Lung (tissue), 12 donors: ENCODE measurements around the gene DGKQ. TPM values are rescaled to one million over a fixed set of nuclear protein-coding genes. Genes with fewer than 3 reads are reported as not detected.
"Not testable (repeated sequence)": the region's sequence is repeated elsewhere in the genome, so short reads cannot be mapped to it uniquely, and the experiment has no call there.

Experiments used
- ATAC-seq: fragments of 200-7000 bp; cut with Tn5 transposase; one replicate; pipeline ENCODE4 v1.9.1; 2020; ENCODE audit warnings: moderate number of reproducible peaks; ENCODE audit not compliant: insufficient read depth, low FRiP score
- DNase-seq, 3 donors: peaks; one replicate each; pipeline ENCODE4 v3.0.0-alpha.2; 2013 to 2017
- H3K27ac ChIP-seq, 2 donors: one replicate each; pipeline ENCODE4 v1.5.1; 2013; ENCODE audit warnings: mild to moderate bottlenecking in 2 of 2, moderate library complexity in 2 of 2, control low read depth in 1 of 2, inconsistent platforms in 1 of 2, low read depth in 1 of 2, low read length in 1 of 2
- H3K27me3 ChIP-seq, 3 donors: one replicate each; pipeline ENCODE4 v1.5.1; 2013; ENCODE audit warnings: low read length in 2 of 3; ENCODE audit not compliant: control insufficient read depth in 3 of 3, insufficient read depth in 3 of 3
- H3K36me3 ChIP-seq, 4 donors: one replicate each; pipeline ENCODE4 v1.5.1; 2013; ENCODE audit warnings: low read length in 4 of 4, mild to moderate bottlenecking in 1 of 4, moderate library complexity in 1 of 4; ENCODE audit not compliant: control insufficient read depth in 4 of 4, insufficient read depth in 4 of 4
- H3K4me1 ChIP-seq, 5 donors: one replicate each; pipeline ENCODE4 v1.5.1; 2013; ENCODE audit warnings: low read length in 5 of 5, mild to moderate bottlenecking in 2 of 5, moderate library complexity in 1 of 5; ENCODE audit not compliant: control insufficient read depth in 5 of 5, insufficient read depth in 5 of 5
- H3K4me3 ChIP-seq: one replicate; pipeline ENCODE4 v1.5.1; 2013; ENCODE audit warnings: mild to moderate bottlenecking, control low read depth, moderate library complexity
- H3K9ac ChIP-seq, 2 donors: one replicate each; pipeline ENCODE4 v1.5.1; 2013; ENCODE audit warnings: low read length in 2 of 2, control low read depth in 1 of 2; ENCODE audit not compliant: insufficient read depth in 1 of 2
- H3K9me3 ChIP-seq, 4 donors: one replicate each; pipeline ENCODE4 v1.5.1; 2013; ENCODE audit warnings: low read length in 3 of 4, mild to moderate bottlenecking in 1 of 4, moderate library complexity in 1 of 4; ENCODE audit not compliant: control insufficient read depth in 4 of 4, insufficient read depth in 3 of 4
- WGBS, 2 donors: extraction: QIAGEN DNeasy Blood & Tissue Kit; methylation state at CpG; one replicate each; pipeline ENCODE4 v1.1.7; 2013; 5-methylcytosine and 5-hydroxymethylcytosine counted together
- polyA plus RNA-seq, 2 donors: library from polyadenylated mRNA; stranded (reverse); fragments of 200-250 nt; gene quantifications; one replicate each; pipeline ENCODE4 v1.2.1, GENCODE V29; 2013
- total RNA-seq, 2 donors: library from RNA; depleted of rRNA in 1 of 2; stranded (reverse); fragments of >200 nt in 1 of 2; gene quantifications; one replicate each; pipeline ENCODE4 v1.2.1, GENCODE V29; 2014 to 2021
- TF ChIP-seq, protein P1 (sequence below): IDR thresholded peaks from 2 replicates; pipeline ENCODE4 v1.5.1; 2012; ENCODE audit warnings: mild to moderate bottlenecking; ENCODE audit errors: control extremely low read depth, extremely low read depth
- donor health status: control.
- donor health status: control.
- donor health status: Bipolar disorder and iron deficiency.
- donor health status: healthy.
- donor health status: DM: yes; HTN: yes; CAD: no.

DGKQ gene
- total and polyA plus RNA-seq, 4 donors = 5.9 to 19.1 (median 8.4) TPM

DNA sequence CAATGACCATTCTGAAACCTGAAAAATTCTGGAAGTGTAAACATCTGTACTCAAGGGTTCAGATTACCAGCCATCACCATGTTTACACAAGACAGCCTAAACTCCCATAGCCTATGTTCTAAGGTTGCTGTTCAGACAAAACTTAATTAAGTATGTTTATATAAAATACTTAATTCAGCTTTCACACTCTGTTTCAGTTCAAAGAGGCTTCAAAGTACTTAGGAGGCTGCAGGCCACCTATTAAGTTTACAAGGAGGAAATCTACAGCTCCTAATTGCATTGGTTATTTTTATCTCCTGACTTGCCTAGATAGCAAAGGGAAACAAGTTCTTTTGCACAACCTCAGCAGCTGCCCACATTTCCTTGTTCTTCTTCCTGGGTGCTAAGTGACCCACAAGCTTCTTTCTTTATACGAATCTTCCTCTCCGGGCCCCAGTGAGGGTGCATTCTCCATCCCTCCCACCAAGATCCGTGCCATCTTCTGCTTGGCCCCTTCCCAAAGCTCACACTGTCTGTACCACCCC is 43.3 kb downstream of the DGKQ start:
- Histone ChIP-seq H3K9me3 (no peaks in the 10 kb centered on the region), H3K27me3 (no peaks in the 10 kb centered on the region), H3K4me3 (no peak overlapping the region), H3K27ac (peak overlapping the region in 1 of 2 donors; percentile 83), H3K4me1 (peaks cover 5 to 19% (median 10%) of the 10 kb centered on the region in 5 donors), H3K36me3 (peaks cover 0 to 5% (median 2%) of the 10 kb centered on the region in 4 donors), H3K9ac (no peak overlapping the region)
- 12 to 17% methylated on average over 3 of the region's 3 CpGs for WGBS, 2 donors
- TF ChIP-seq, protein P1, sequence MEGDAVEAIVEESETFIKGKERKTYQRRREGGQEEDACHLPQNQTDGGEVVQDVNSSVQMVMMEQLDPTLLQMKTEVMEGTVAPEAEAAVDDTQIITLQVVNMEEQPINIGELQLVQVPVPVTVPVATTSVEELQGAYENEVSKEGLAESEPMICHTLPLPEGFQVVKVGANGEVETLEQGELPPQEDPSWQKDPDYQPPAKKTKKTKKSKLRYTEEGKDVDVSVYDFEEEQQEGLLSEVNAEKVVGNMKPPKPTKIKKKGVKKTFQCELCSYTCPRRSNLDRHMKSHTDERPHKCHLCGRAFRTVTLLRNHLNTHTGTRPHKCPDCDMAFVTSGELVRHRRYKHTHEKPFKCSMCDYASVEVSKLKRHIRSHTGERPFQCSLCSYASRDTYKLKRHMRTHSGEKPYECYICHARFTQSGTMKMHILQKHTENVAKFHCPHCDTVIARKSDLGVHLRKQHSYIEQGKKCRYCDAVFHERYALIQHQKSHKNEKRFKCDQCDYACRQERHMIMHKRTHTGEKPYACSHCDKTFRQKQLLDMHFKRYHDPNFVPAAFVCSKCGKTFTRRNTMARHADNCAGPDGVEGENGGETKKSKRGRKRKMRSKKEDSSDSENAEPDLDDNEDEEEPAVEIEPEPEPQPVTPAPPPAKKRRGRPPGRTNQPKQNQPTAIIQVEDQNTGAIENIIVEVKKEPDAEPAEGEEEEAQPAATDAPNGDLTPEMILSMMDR = no peak
- DNase-seq = no peak
- ATAC-seq = no peak

DNA sequence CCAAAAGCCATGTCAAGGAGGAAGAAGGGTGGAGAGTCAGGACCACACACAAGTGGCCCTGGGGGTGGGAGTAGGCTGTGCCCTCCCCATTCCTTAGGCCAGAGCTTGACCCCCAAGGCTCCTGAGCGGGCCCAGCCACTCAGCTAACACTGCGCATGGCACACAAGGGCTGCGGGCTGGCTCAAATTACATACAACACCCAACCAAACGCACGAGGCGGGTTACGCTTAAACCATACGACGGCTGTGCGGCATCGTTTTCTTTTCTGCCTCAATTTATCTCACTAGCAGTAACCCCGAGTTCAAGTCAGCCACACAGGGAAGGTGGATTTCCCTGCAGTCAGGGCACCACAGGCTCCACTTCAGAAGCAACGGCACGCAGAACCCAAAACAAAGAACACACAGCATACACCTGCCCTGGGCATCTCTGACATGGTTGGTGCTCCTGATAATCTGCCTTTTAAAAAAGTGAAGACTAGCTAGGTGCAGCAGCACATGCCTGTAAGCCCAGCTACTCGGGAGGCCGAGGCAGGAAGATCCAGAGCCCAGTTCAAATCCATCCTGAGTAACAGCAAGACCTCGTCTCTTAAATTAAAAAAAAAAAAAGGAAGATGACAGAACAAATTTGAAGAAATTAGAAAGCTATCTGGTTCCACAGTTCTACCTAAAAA is 44.1 kb downstream of the DGKQ start:
- 94 to 95% methylated on average over 17 of the region's 17 CpGs for WGBS, 2 donors
- Histone ChIP-seq H3K27me3 (no peaks in the 10 kb centered on the region), H3K27ac (no peak overlapping the region), H3K9me3 (no peaks in the 10 kb centered on the region), H3K36me3 (peaks cover 0 to 5% (median 2%) of the 10 kb centered on the region in 4 donors), H3K4me1 (peaks cover 5 to 22% (median 10%) of the 10 kb centered on the region in 5 donors), H3K4me3 (no peak overlapping the region), H3K9ac (no peak overlapping the region)
- no peak for ATAC-seq
- TF ChIP-seq, protein P1 = no peak
- DNase-seq = no peak

DNA sequence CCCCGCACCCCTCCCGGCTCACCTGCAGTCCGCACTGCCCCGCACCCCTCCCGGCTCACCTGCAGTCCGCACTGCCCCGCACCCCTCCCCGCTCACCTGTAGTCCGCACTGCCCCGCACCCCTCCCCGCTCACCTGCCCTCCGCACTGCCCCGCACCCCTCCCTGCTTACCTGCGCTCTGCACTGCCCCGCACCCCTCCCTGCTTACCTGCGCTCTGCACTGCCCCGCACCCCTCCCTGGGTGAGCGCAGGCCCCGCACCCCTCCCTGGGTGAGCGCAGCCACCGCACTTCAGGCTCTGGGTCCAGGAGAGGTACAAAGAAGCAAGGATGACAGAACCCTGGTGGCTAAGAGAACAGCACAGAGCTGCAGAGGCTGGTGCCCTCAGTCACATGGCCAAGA is 45.8 kb downstream of the DGKQ start:
- peak in 1 of 3 donors; percentile 8 for DNase-seq
- H3K36me3 ChIP-seq, H3K4me3 ChIP-seq, H3K27ac ChIP-seq, H3K9ac ChIP-seq, H3K27me3 ChIP-seq, H3K9me3 ChIP-seq, ATAC-seq: not testable (repeated sequence)
- peaks cover 5 to 19% (median 9%) of the 10 kb centered on the region in 5 donors for H3K4me1 ChIP-seq
- 98% methylated on average over 21 of the region's 21 CpGs for whole genome bisulfite sequencing, 2 donors

DNA sequence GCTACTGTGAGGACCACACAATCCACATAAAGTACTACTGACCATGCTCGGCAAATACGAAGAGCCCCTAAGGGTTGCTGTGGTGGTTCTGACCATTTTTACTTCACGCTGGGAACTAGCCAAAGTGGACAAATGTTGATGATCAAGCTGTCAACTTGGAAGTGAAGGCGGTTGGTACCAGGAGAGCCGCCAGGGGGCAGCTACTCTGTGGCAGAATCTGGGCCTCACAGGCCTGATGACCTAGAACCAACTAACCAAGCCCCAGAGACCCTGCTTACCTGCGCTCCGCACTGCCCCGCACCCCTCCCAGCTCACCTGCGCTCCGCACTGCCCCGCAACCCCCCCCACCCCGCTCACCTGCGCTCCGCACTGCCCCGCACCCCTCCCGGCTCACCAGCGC is 46.8 kb downstream of the DGKQ start:
- Histone ChIP-seq H3K9ac (no peak overlapping the region), H3K27me3 (no peaks in the 10 kb centered on the region), H3K36me3 (peaks cover 0 to 7% (median 0%) of the 10 kb centered on the region in 4 donors), H3K4me1 (peaks cover 5 to 19% (median 9%) of the 10 kb centered on the region in 5 donors), H3K27ac (no peak overlapping the region), H3K9me3 (no peaks in the 10 kb centered on the region), H3K4me3 (no peak overlapping the region)
- TF ChIP-seq, protein P1 = no peak
- ATAC-seq (no peak), DNase-seq (no peak)
- WGBS, 2 donors = 89 to 90% methylated on average over 16 to 17 of the region's 17 CpGs
